C4-2B (cell line): ENCODE results near the gene AGAP1.

ENCODE experiments used
- CTCF ChIP-seq: fragments of 450-650 bp; conservative IDR thresholded peaks from 2 replicates; pipeline ENCODE4 v1.5.1; 2017; ENCODE audit warnings: mild to moderate bottlenecking
- ZFX ChIP-seq: fragments of 450-650 bp; IDR thresholded peaks from 2 replicates; pipeline ENCODE4 v1.6.1; 2017

- TF ChIP-seq CTCF (no peak), ZFX (no peak)
Observed at GRCh38 chr2:236133410-236134012, 639.7 kb downstream of the AGAP1 start.
